Esophagus squamous epithelium (tissue), 5 donors: ENCODE measurements around the gene SLAMF9. TPM values are rescaled to one million over a fixed set of nuclear protein-coding genes. Genes with fewer than 3 reads are reported as not detected.
A peak's percentile ranks its signal among the peaks of the same experiment; 100 is the strongest.

Experiments used
- DNase-seq: peaks from one replicate; lab custom pipeline; 2025; lab: John Stamatoyannopoulos, UW
- H3K27ac ChIP-seq, 4 donors: fragments of 200-600 bp; sonication (generic); one replicate each; pipeline ENCODE4 v1.5.1; 2016 to 2019; ENCODE audit warnings: mild to moderate bottlenecking in 1 of 4
- H3K27me3 ChIP-seq, 4 donors: fragments of 200-600 bp; sonication (generic); 1 replicate in 3 of 4; 2 replicates in 1 of 4; pipeline versions ENCODE4 v1.5.1 to v1.6.0; 2017 to 2021; ENCODE audit warnings: antibody characterized with exemption in 1 of 4
- H3K36me3 ChIP-seq, 3 donors: fragments of 200-600 bp; sonication (generic); one replicate each; pipeline ENCODE4 v1.5.1; 2016 to 2019
- H3K4me1 ChIP-seq, 3 donors: fragments of 200-600 bp; sonication (generic); one replicate each; pipeline ENCODE4 v1.5.1; 2017 to 2019
- H3K4me3 ChIP-seq, 4 donors: fragments of 200-600 bp; sonication (generic); 1 replicate in 3 of 4; 2 replicates in 1 of 4; pipeline ENCODE4 v1.5.1; 2016 to 2019; ENCODE audit warnings: mild to moderate bottlenecking in 2 of 4, moderate library complexity in 1 of 4
- H3K9me3 ChIP-seq, 3 donors: fragments of 200-600 bp; sonication (generic); one replicate each; pipeline ENCODE4 v1.5.1; 2016 to 2019
- CTCF ChIP-seq, 6 experiments: fragments of 450-650 bp in 4 of 6; fragments of 200-600 bp in 2 of 6; sonication (generic) in 2 of 6; IDR thresholded peaks; one replicate each; pipeline ENCODE4 v1.5.1; 2016 to 2019; ENCODE audit warnings: antibody characterized with exemption in 6 of 6, mild to moderate bottlenecking in 4 of 6, moderate library complexity in 4 of 6
- POLR2A ChIP-seq, 4 donors: fragments of 450-650 bp; IDR thresholded peaks; one replicate each; pipeline ENCODE4 v1.6.1; 2017; ENCODE audit warnings: antibody characterized with exemption in 4 of 4, mild to moderate bottlenecking in 4 of 4, moderate library complexity in 3 of 4
- WGBS, 2 donors: methylation state at CpG; one replicate each; pipeline ENCODE4 v1.1.5; 2018; 5-methylcytosine and 5-hydroxymethylcytosine counted together
- intact Hi-C: fragments of 100-400 bp; cut with DNase I; formaldehyde crosslinking; loops from one replicate; pipeline ENCODE4 v1.15.0; 2022
- total RNA-seq, 4 donors: library from RNA; depleted of rRNA; stranded (reverse); fragments of >200 nt; gene quantifications; one replicate each; pipeline ENCODE4 v1.1.0, GENCODE V29; 2016
- donor health status: DM: yes; HTN: yes; CAD: no.

The SLAMF9 gene
- total RNA-seq, 4 donors from 2014 or later = 0.92 to 0.99 TPM; not detected in 2

GRCh38 chr1:159920651-159921050 lies 33.4 kb downstream of the SLAMF9 start:
- peaks cover 23 to 51% (median 25%) of the 10 kb centered on the region in 3 donors for H3K36me3 ChIP-seq
- TF ChIP-seq CTCF (IDR thresholded peaks at IDR 0.05) = no peak
- no peak for TF ChIP-seq POLR2A (IDR thresholded peaks at IDR 0.05)
- no peak overlapping the region for H3K4me3 ChIP-seq
- intact Hi-C loops = no loop called here
- no peaks in the 10 kb centered on the region for H3K9me3 ChIP-seq
- no peak for DNase-seq
- peaks cover 26 to 90% (median 74%) of the 10 kb centered on the region in 3 donors for H3K4me1 ChIP-seq
- WGBS, 2 donors = 58 to 67% methylated on average over 1 of the region's 1 CpG
- H3K27ac ChIP-seq = peak overlapping the region in 3 of 4 donors; percentile 95 to 99 (median 98)
- no peaks in the 10 kb centered on the region for H3K27me3 ChIP-seq

- Histone ChIP-seq H3K27ac (peak overlapping the region in 3 of 4 donors; percentile 34 to 98 (median 95)), H3K36me3 (peaks cover 23 to 53% (median 25%) of the 10 kb centered on the region in 3 donors), H3K4me3 (no peak overlapping the region), H3K4me1 (peaks cover 25 to 93% (median 74%) of the 10 kb centered on the region in 3 donors), H3K9me3 (no peaks in the 10 kb centered on the region), H3K27me3 (no peaks in the 10 kb centered on the region)
- intact Hi-C loops = no loop called here
- TF ChIP-seq CTCF (IDR thresholded peaks at IDR 0.05) (no peak), POLR2A (IDR thresholded peaks at IDR 0.05) (no peak)
- no peak for DNase-seq
- 60 to 78% methylated on average over 7 to 8 of the region's 10 CpGs for WGBS, 2 donors
Measured at GRCh38 chr1:159920202-159920601, 33.8 kb downstream of the SLAMF9 start.

GRCh38 chr1:159919236-159919865 lies 34.7 kb downstream of the SLAMF9 start:
- peaks cover 25 to 98% (median 75%) of the 10 kb centered on the region in 3 donors for H3K4me1 ChIP-seq
- DNase-seq = no peak
- no peaks in the 10 kb centered on the region for H3K9me3 ChIP-seq
- intact Hi-C loops = no loop called here
- H3K27me3 ChIP-seq = no peaks in the 10 kb centered on the region
- H3K36me3 ChIP-seq = peaks cover 23 to 53% (median 25%) of the 10 kb centered on the region in 3 donors
- peak overlapping the region in 3 of 4 donors; percentile 38 to 98 (median 95) for H3K27ac ChIP-seq
- H3K4me3 ChIP-seq = no peak overlapping the region
- 93% methylated on average over 8 to 10 of the region's 10 CpGs for WGBS, 2 donors
- no peak for TF ChIP-seq POLR2A (IDR thresholded peaks at IDR 0.05)
- TF ChIP-seq CTCF (IDR thresholded peaks at IDR 0.05) = no peak

- no peak for TF ChIP-seq CTCF (IDR thresholded peaks at IDR 0.05)
- no peak for TF ChIP-seq POLR2A (IDR thresholded peaks at IDR 0.05)
- Histone ChIP-seq H3K27me3 (no peaks in the 10 kb centered on the region), H3K4me3 (no peak overlapping the region), H3K9me3 (no peaks in the 10 kb centered on the region), H3K36me3 (peaks cover 23 to 53% (median 25%) of the 10 kb centered on the region in 3 donors), H3K27ac (peak overlapping the region in 3 of 4 donors; percentile 32 to 78 (median 38)), H3K4me1 (peaks cover 25 to 98% (median 80%) of the 10 kb centered on the region in 3 donors)
- 75 to 77% methylated on average over 10 to 11 of the region's 13 CpGs for WGBS, 2 donors
- intact Hi-C loops = no loop called here
- no peak for DNase-seq
Measured at GRCh38 chr1:159918352-159919200, 35.5 kb downstream of the SLAMF9 start.
